IPS-20b (cell line): Measurements from ENCODE around the gene CREB5.

Experiments
- H3K27ac ChIP-seq: one replicate; pipeline ENCODE4 v1.5.1; 2013; ENCODE audit warnings: low read length
- H3K27me3 ChIP-seq: 2 replicates; pipeline ENCODE4 v1.6.1; 2013; ENCODE audit warnings: mild to moderate bottlenecking, low read length, inconsistent platforms; ENCODE audit not compliant: insufficient read depth
- H3K36me3 ChIP-seq: 2 replicates; pipeline ENCODE4 v1.6.1; 2013; ENCODE audit warnings: low read depth, mild to moderate bottlenecking, inconsistent platforms, low read length, moderate library complexity; ENCODE audit not compliant: insufficient read depth
- H3K4me1 ChIP-seq: 2 replicates; pipeline ENCODE4 v1.6.1; 2013; ENCODE audit warnings: mild to moderate bottlenecking, control low read depth, inconsistent platforms, low read length, moderate library complexity; ENCODE audit not compliant: insufficient read depth
- H3K4me3 ChIP-seq: 2 replicates; pipeline ENCODE4 v1.5.1; 2013; ENCODE audit warnings: mild to moderate bottlenecking, low read length, inconsistent platforms
- H3K9ac ChIP-seq: 2 replicates; pipeline ENCODE4 v1.6.1; 2013; ENCODE audit warnings: low read depth, mild to moderate bottlenecking, inconsistent platforms, low read length, moderate library complexity
- H3K9me3 ChIP-seq: 2 replicates; pipeline ENCODE4 v1.6.1; 2013; ENCODE audit warnings: mild to moderate bottlenecking, low read depth, low read length, inconsistent platforms; ENCODE audit not compliant: insufficient read depth

The CREB5 gene

DNA sequence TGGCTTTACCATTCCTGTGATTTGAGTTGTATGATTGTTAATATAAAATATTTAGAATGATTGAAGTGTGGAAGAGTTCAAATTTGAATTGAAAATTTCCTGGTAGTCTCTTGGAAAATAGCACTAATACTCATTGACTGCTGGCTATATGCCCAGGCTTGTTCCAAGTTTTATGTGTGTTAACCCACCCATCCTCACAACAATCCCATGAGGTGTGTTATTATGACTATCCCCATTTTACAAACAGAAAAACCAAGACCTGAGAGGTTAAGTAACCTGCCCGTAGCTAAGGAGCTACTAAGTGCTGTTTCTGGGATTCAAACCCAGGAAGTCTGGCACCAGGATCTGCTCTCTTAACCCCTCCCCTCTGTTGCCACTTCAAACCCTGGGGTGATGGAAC, 213.9 kb downstream of the CREB5 start:
- Histone ChIP-seq H3K9ac (no peak overlapping the region), H3K4me3 (no peak overlapping the region), H3K9me3 (no peaks in the 10 kb centered on the region), H3K4me1 (peaks cover 7% of the 10 kb centered on the region; the same call in 1 of the 2 replicates), H3K36me3 (no peaks in the 10 kb centered on the region), H3K27me3 (no peaks in the 10 kb centered on the region), H3K27ac (no peak overlapping the region)

DNA sequence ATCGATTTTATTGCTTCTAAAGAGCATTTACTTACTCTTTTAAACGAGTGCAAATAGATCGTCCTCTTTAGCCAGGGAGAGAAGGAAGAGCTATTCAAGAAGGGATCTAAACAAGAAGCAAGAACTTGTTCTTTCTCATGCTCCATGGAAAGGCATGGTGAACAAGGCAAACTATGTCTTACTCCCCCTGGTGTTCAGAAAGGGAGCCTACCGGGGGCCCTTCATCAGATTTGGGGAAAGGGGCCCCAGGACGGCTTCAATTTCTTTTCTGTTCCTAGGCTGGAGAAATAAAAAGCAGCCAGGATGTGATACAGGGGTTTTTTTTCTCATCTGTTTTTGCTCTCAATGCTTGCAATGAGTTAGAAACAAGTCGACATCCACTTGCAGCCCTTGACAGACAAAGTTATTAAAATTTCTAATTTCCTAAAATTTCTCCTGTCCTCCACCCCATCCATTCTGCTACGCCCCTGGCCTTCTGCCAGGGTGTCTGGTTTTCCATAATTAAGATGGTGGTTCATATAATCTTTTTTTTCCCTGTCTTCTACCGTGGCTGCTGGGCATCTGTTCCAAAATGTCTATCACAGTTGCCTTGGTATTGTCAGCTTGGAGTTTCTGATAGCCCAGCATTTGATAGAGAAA, 214.4 kb downstream of the CREB5 start:
- Histone ChIP-seq H3K27ac (no peak overlapping the region), H3K27me3 (no peaks in the 10 kb centered on the region), H3K9me3 (no peaks in the 10 kb centered on the region), H3K36me3 (no peaks in the 10 kb centered on the region), H3K4me1 (peaks cover 7% of the 10 kb centered on the region; the same call in 1 of the 2 replicates), H3K4me3 (no peak overlapping the region), H3K9ac (no peak overlapping the region)

DNA sequence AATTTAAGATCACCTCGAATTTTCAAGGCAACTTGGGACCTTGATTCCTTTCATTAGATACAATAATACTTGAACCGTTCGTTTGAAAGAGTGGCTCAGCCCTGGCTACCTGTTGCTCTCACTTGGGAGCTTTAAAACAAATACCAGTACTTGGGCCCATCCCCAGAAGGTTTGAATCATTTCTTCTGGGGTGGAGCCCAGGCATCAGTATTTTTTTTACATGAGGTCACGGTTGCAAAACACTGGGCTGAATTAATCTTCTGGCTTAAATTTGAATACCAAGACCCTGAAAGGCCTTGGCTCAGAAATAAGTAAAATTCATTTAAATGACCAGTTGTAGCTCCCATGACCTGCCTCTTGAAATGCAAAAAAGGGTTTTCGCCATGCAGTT, 214.9 kb downstream of the CREB5 start:
- Histone ChIP-seq H3K4me3 (no peak overlapping the region), H3K4me1 (peaks cover 7% of the 10 kb centered on the region), H3K9ac (no peak overlapping the region), H3K27ac (no peak overlapping the region), H3K9me3 (no peaks in the 10 kb centered on the region), H3K36me3 (no peaks in the 10 kb centered on the region), H3K27me3 (no peaks in the 10 kb centered on the region)

GRCh38 chr7:28627896-28628295, 215.6 kb downstream of the CREB5 start:
- Histone ChIP-seq H3K27me3 (no peaks in the 10 kb centered on the region), H3K27ac (no peak overlapping the region), H3K9me3 (no peaks in the 10 kb centered on the region), H3K4me1 (peaks cover 7% of the 10 kb centered on the region), H3K9ac (no peak overlapping the region), H3K4me3 (no peak overlapping the region), H3K36me3 (no peaks in the 10 kb centered on the region)

DNA sequence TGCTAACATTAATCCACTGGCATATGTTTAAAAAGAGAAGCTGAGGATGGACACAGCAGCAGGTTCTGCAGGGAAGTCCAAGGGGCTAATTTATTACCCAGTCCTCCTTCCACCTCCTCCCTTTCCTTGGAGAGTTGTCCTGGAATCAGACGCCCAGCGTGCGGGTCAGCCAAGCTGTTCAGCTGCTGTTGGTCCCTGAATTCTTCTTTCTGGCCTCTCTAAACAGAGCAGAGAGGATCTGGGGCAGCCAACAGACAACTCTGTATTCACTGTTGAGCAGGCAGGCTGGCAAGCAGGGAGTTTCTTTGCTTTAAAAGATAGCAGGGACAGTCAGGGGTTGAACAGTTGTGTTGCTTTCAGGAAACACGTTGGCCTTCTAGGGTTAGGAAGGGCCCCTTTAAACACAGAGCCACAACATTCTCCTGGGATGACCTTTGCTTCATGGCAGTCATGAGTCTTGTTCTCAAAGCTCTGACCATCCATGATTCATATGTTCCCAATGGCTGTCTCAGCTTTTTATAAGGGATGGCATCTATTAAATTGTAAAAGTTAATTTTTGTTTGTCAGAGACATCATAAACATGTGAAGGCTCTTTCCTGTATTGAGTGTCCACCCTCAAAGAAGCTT, 217.0 kb downstream of the CREB5 start:
- Histone ChIP-seq H3K4me3 (no peak overlapping the region), H3K27ac (no peak overlapping the region), H3K9ac (no peak overlapping the region), H3K4me1 (peaks cover 7% of the 10 kb centered on the region), H3K36me3 (no peaks in the 10 kb centered on the region), H3K27me3 (no peaks in the 10 kb centered on the region), H3K9me3 (no peaks in the 10 kb centered on the region)

GRCh38 chr7:28630350-28630749, 218.0 kb downstream of the CREB5 start:
- H3K9ac ChIP-seq = no peak overlapping the region
- no peaks in the 10 kb centered on the region for H3K27me3 ChIP-seq
- no peaks in the 10 kb centered on the region for H3K36me3 ChIP-seq
- no peak overlapping the region for H3K4me3 ChIP-seq
- no peak overlapping the region for H3K27ac ChIP-seq
- H3K4me1 ChIP-seq = peaks cover 7% of the 10 kb centered on the region
- H3K9me3 ChIP-seq = no peaks in the 10 kb centered on the region

DNA sequence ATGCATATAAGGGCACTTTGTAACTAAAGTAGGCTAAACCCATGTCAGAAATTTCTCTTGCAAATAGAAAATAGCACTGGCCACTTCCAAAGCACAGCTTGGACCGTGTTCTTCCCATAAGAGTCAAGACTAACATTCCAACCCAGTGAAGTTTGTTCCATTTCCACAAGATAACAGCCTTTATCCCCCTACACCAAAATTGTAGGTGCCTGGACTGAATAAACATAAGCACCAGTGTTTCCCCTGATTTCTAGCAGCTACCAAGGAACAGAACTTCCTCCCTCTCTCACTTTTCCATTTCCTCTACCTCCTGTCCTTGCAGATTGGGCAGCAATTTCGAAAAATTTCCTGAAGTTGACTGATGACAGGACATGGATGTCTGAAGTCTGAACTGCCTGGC, 219.7 kb downstream of the CREB5 start:
- H3K4me1 ChIP-seq = peaks cover 4% of the 10 kb centered on the region
- no peaks in the 10 kb centered on the region for H3K36me3 ChIP-seq
- no peaks in the 10 kb centered on the region for H3K9me3 ChIP-seq
- H3K4me3 ChIP-seq = no peak overlapping the region
- no peak overlapping the region for H3K9ac ChIP-seq
- H3K27me3 ChIP-seq = no peaks in the 10 kb centered on the region
- no peak overlapping the region for H3K27ac ChIP-seq

- Histone ChIP-seq H3K9me3 (no peaks in the 10 kb centered on the region), H3K36me3 (no peaks in the 10 kb centered on the region), H3K27ac (no peak overlapping the region), H3K4me1 (peaks cover 8% of the 10 kb centered on the region), H3K4me3 (no peak overlapping the region), H3K27me3 (no peaks in the 10 kb centered on the region), H3K9ac (no peak overlapping the region)
Measured at GRCh38 chr7:28638914-28639313, 226.6 kb downstream of the CREB5 start.

GRCh38 chr7:28640001-28640400, 227.7 kb downstream of the CREB5 start:
- Histone ChIP-seq H3K36me3 (no peaks in the 10 kb centered on the region), H3K4me1 (peaks cover 8% of the 10 kb centered on the region), H3K27me3 (no peaks in the 10 kb centered on the region), H3K9me3 (no peaks in the 10 kb centered on the region), H3K4me3 (no peak overlapping the region), H3K9ac (no peak overlapping the region), H3K27ac (no peak overlapping the region)

DNA sequence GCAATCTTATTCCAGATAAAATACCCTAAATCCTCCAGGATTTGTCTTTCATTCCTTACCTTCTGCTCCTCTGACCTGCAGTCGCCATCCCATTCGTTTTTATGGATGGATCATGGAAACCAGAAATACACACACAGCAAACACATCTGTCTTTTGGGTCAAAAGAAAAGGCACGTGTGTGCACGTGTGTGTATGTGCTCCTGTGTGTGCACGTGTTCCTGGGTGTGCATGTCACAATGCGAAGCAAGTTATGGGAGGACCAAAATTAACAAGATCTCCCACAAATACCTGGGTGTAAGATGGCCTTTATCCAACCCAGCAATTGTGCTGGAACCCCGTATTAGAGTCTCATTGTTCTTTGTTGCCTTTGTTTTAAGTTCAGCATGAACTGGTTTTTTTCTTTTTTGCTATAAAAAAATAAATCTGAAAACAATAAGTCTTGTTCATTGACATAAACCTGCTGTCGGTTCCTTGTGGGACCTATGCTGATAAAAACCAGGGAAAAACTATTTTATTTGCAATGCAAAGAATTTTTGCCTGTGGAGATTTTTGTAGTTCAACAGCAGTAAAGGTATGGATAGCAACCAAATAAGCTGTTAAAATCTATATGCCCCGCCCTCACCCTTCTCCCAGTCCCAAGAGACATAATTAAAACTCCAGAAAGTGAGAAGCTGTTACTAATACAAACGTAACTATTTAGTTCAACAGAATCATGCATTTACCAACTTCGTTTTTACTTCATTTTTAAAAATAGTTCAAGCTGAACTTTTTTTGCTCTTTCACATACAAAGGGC, 229.6 kb downstream of the CREB5 start:
- Histone ChIP-seq H3K9ac (no peak overlapping the region), H3K36me3 (no peaks in the 10 kb centered on the region), H3K9me3 (no peaks in the 10 kb centered on the region), H3K4me3 (no peak overlapping the region), H3K27me3 (no peaks in the 10 kb centered on the region), H3K4me1 (peaks cover 8% of the 10 kb centered on the region), H3K27ac (no peak overlapping the region)

GRCh38 chr7:28643188-28643569, 230.9 kb downstream of the CREB5 start:
- Histone ChIP-seq H3K27me3 (no peaks in the 10 kb centered on the region), H3K36me3 (no peaks in the 10 kb centered on the region), H3K4me1 (peaks cover 8% of the 10 kb centered on the region), H3K9me3 (no peaks in the 10 kb centered on the region), H3K4me3 (no peak overlapping the region), H3K27ac (no peak overlapping the region), H3K9ac (no peak overlapping the region)
